SH-SY5Y (cell line): ENCODE measurements around the gene SYNGR3.

ENCODE experiments used
- GATA2 ChIP-seq: IDR thresholded peaks from 2 replicates; pipeline ENCODE4 v1.6.1; 2011; ENCODE audit warnings: mild to moderate bottlenecking, low read depth, low read length
- GATA3 ChIP-seq: IDR thresholded peaks from 2 replicates; pipeline ENCODE4 v1.6.1; 2011; ENCODE audit warnings: low read depth, mild to moderate bottlenecking, low read length, moderate library complexity

- TF ChIP-seq GATA2 (no peak), GATA3 (no peak)
These were observed 10.3 kb upstream of the SYNGR3 start for GRCh38 chr16:1979271-1980029.
